Esophagus muscularis mucosa (tissue), 4 donors: ENCODE data around the gene MYRIP.

Experiments
- CTCF ChIP-seq, 3 experiments: fragments of 200-600 bp in 2 of 3; fragments of 450-650 bp in 1 of 3; sonication (generic) in 2 of 3; IDR thresholded peaks; one replicate each; pipeline ENCODE4 v1.5.1; 2017 to 2019; ENCODE audit warnings: antibody characterized with exemption in 3 of 3, mild to moderate bottlenecking in 2 of 3, moderate library complexity in 1 of 3
- EP300 ChIP-seq: sonication (generic); formaldehyde crosslinking; IDR thresholded peaks from one replicate; pipeline ENCODE4 v1.6.1; 2017; ENCODE audit warnings: antibody characterized with exemption
- POLR2A ChIP-seq: fragments of 450-650 bp; IDR thresholded peaks from one replicate; pipeline ENCODE4 v1.6.1; 2017; ENCODE audit warnings: antibody characterized with exemption, moderate library complexity, mild to moderate bottlenecking, low read depth
- POLR2AphosphoS5 ChIP-seq, 2 donors: sonication (generic); formaldehyde crosslinking; IDR thresholded peaks; one replicate each; pipeline ENCODE4 v1.6.1; 2017; ENCODE audit warnings: antibody characterized with exemption in 2 of 2

- TF ChIP-seq POLR2A (no peak), CTCF (IDR thresholded peaks at IDR 0.05) (no peak), POLR2AphosphoS5 (IDR thresholded peaks at IDR 0.05) (no peak), EP300 (no peak)
Observed at GRCh38 chr3:40243056-40243455, 433.6 kb downstream of the MYRIP start.
